HUES64 (cell line): ENCODE results near the gene TIPIN.
"Not testable (repeated sequence)": the region's sequence is repeated elsewhere in the genome, so short reads cannot be mapped to it uniquely, and the experiment has no call there.

ENCODE experiments used
- H3K27ac ChIP-seq: 2 replicates; pipeline ENCODE4 v1.7.0; 2013; ENCODE audit warnings: low read depth, low read length, inconsistent platforms
- H3K27me3 ChIP-seq: 2 replicates; pipeline ENCODE4 v1.6.1; 2013; ENCODE audit warnings: mild to moderate bottlenecking, low read length; ENCODE audit not compliant: insufficient read depth
- H3K36me3 ChIP-seq: 2 replicates; pipeline ENCODE4 v1.6.1; 2013; ENCODE audit warnings: mild to moderate bottlenecking, low read length; ENCODE audit not compliant: insufficient read depth
- H3K4me1 ChIP-seq: 2 replicates; pipeline ENCODE4 v1.6.1; 2013; ENCODE audit warnings: mild to moderate bottlenecking, low read length, moderate library complexity; ENCODE audit not compliant: insufficient read depth
- H3K4me3 ChIP-seq: 2 replicates; pipeline ENCODE4 v1.5.1; 2013; ENCODE audit warnings: mild to moderate bottlenecking, low read length, moderate library complexity
- H3K9ac ChIP-seq: 2 replicates; pipeline ENCODE4 v1.6.1; 2013; ENCODE audit warnings: mild to moderate bottlenecking, low read depth, low read length
- H3K9me3 ChIP-seq: 2 replicates; pipeline ENCODE4 v1.6.1; 2013; ENCODE audit warnings: low read depth, low read length; ENCODE audit not compliant: insufficient read depth
- WGBS: fragments of 150-250, 120-280 bp; methylation state at CpG from one replicate; pipeline ENCODE4 v1.1.7; 2013; ENCODE audit warnings: missing lambda C conversion rate; 5-methylcytosine and 5-hydroxymethylcytosine counted together

The TIPIN gene

DNA sequence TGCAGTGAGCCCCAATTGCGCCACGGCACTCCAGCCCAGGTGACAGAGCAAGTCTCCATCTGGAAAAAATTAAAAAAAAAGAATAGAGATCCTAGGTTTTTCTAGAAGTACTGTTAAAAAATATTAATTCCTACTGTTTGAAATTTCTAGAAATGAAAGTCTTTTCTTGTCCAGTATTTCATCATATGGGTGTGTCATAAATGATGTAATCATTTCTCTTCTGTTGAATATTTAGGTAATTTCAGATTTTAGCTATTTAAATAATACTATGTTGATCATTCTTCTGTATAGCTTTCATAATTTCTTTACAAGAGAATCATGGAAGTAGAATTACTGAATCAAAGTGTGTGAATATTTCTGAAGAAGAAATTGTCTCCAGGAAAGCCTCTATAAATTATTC, 24.9 kb upstream of the TIPIN start:
- H3K9me3 ChIP-seq, H3K9ac ChIP-seq, H3K27ac ChIP-seq, H3K4me3 ChIP-seq, H3K36me3 ChIP-seq, H3K27me3 ChIP-seq, H3K4me1 ChIP-seq: not testable (repeated sequence)
- WGBS = 96% methylated on average over 2 of the region's 2 CpGs

DNA sequence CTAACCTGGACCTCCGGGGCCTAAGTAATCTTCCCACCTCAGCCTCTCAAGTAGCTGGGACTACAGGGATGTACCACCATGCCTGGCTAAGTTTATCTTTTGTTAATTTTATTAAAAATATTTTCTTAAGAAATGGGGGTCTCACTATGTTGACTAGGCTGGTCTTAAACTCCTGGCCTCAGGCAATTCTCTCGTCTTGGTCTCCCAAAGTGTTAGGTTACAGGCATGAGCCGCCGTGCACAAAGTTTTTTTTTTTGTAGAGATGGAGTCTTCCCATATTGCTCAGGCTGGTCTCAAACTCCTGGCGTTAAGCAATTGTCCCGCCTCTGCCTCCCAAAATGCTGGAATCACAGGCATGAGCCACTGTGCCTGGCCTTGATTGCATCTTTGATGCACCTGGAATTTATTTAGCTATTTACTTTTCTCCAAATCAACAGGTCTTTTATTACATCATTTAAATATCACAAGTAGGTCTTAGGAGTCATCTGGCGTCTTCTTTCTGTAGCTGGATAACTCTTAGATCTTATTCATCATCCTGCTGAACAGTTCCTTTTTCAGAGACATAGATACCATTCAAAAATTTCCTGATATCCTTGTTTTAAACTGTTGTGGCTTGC, 22.4 kb upstream of the TIPIN start:
- no peaks in the 10 kb centered on the region for H3K27me3 ChIP-seq
- H3K9ac ChIP-seq = no peak overlapping the region
- no peak overlapping the region for H3K4me3 ChIP-seq
- no peak overlapping the region for H3K27ac ChIP-seq
- 88% methylated on average over 7 of the region's 7 CpGs for WGBS
- no peaks in the 10 kb centered on the region for H3K4me1 ChIP-seq
- H3K9me3 ChIP-seq = 0 out of 2 replicates have a peak, but pooled peaks cover 2% of the 10 kb centered on the region
- no peaks in the 10 kb centered on the region for H3K36me3 ChIP-seq

DNA sequence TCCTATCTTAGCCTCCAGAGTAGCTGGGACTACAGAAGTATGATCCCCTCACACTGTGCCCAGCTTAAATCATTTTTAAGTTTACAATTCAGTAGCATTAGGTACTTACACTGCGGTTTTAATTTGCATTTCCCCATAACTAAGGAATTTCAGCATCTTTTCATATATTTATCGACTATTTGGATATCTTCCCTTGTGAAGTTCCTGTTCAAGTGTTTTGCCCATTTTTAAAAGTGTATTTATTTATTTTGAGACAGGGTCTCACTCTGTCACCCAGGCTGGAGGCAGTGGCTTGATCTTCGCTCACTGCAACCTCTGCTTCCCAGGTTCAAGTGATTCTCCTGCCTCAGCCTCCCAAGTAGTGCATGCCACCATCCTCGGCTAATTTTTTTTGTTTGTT, 17.7 kb upstream of the TIPIN start:
- Histone ChIP-seq H3K27ac (no peak overlapping the region), H3K9me3 (0 out of 2 replicates have a peak, but pooled peaks cover 3% of the 10 kb centered on the region), H3K27me3 (no peaks in the 10 kb centered on the region), H3K4me3 (no peak overlapping the region), H3K36me3 (no peaks in the 10 kb centered on the region), H3K9ac (no peak overlapping the region), H3K4me1 (peaks cover 8% of the 10 kb centered on the region)
- 93% methylated on average over 4 of the region's 4 CpGs for WGBS

DNA sequence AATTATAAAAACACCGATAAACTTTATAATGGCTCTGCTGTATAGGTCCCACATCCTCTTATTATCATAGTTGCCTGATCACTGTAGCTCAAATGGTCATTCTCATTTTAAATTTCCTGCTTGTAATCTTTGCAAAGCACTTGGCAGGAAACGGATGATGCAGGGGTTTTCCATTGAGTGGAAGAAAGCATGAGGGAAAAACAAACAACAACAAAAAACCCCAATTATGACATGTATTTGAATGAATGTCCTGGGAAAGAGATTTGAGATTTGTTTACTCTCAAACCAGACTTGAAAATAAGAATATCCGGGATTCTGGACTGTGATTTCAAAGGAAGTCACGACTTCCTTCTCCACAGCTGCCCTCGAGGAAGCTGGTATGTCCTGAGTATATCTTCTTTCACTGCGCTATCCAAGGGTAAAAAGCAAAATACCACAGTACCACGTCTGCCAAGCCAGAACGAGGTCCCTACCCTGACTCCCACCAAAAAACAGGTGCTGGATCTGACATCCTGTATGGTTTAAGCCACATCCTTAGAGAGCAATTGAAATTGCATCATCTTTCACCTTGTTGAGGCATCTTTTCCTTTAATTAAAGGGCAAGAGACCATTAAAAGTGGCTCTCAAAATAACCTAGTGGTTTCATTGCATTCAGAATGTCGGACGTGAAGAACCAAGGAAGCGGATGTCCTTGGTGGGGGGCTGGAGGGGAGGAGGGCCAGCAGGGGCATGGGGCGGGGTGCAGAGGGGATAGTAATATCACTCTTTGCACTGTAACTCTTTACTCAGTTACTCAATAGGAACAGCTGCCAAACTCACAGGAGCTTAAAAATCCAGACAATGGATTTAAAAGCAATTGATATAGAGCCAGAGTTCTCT, 13.5 kb upstream of the TIPIN start:
- no peak overlapping the region for H3K4me3 ChIP-seq
- H3K27me3 ChIP-seq = no peaks in the 10 kb centered on the region
- no peaks in the 10 kb centered on the region for H3K36me3 ChIP-seq
- WGBS = 79% methylated on average over 10 of the region's 12 CpGs
- H3K9ac ChIP-seq = peak overlapping the region; percentile 48; the same call in 1 of the 2 replicates
- H3K27ac ChIP-seq = no peak overlapping the region; the same call in 1 of the 2 replicates
- 0 out of 2 replicates have a peak, but pooled peaks cover 3% of the 10 kb centered on the region for H3K9me3 ChIP-seq
- peaks cover 8% of the 10 kb centered on the region for H3K4me1 ChIP-seq

DNA sequence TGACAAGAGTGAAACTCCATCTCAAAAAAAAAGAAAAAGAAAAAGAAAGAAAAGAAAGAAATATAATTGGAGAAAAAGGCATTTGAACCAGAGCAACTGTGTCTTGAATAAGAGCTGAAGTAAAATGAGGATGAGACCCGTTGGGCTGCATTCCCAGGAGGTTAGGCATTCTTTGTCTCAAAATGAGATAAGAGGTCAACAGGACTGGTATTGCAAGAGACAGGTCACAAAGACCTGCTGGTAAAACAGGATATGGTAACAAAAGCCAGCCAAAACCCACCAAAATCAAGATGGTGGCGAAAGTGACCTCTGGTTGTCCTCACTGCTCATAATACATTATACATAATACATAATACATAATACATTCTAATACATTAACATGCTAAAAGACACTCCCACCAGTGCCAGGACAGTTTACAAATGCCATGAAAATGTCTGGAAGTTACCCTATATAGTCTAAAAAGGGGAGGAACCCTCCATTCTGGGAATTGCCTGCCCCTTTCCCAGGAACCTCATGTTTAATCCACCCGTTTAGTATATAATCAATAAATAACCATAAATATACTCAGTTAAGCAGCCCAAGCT, 8.6 kb upstream of the TIPIN start:
- Histone ChIP-seq H3K27ac (no peak overlapping the region), H3K27me3 (no peaks in the 10 kb centered on the region), H3K9ac (no peak overlapping the region), H3K4me3 (no peak overlapping the region), H3K4me1 (peaks cover 6% of the 10 kb centered on the region), H3K9me3 (no peaks in the 10 kb centered on the region), H3K36me3 (no peaks in the 10 kb centered on the region)
- WGBS = 83% methylated on average over 3 of the region's 3 CpGs

DNA sequence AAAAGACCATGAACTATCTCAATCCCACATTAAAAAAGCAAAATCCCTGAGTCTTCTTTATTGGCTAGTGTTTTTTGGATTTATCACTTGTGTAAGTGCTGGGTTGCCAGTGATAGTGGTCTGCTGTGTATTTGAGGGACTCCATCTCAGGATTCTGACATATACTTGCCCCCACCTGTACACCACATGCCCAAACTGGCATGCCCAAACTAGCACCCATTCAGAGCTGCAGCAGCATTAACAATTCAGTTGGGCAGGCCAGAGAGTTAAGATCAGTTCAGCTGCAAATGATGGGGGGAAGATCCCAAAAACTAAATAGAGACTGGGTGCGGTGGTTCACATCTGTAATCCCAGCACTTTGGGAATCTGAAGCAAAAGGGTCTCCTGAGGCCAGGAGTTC, 6.3 kb upstream of the TIPIN start:
- 97% methylated on average over 1 of the region's 1 CpG for WGBS
- Histone ChIP-seq H3K27ac (no peak overlapping the region), H3K4me3 (no peak overlapping the region), H3K9ac (no peak overlapping the region), H3K36me3 (no peaks in the 10 kb centered on the region), H3K27me3 (no peaks in the 10 kb centered on the region), H3K9me3 (no peaks in the 10 kb centered on the region), H3K4me1 (no peaks in the 10 kb centered on the region)

DNA sequence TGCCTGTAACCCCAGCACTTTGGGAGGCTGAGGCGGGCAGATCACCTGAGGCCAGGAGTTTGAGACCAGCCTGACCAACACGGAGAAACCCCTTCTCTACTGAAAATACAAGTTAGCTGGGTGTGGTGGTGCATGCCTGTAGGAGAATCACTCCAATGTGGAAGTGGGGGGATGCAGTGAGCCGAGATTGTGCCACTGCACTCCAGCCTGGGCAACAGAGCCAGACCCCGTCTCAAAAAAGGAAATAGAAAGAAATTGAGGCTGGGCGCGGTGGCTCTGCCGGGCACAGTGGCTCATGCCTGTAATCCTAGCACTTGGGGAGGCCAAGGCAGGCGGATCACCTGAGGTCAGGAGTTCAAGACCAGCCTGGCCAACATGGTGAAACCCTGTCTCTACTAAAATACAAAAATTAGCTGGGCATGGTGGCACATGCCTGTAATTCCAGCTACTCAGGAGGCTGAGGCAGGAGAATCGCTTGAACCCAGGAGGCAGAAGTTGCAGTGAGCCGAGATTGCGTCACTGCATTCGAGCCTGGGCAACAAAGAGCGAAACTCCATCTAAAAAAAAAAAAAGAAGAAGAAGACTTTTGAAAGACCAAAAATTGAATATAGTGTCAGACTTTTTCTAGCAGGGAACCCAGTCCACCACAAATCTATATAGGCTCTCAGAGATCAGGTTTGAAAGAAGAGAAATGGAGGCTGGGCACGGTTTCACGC, 5.4 kb upstream of the TIPIN start:
- not testable (repeated sequence) for H3K27me3 ChIP-seq, H3K9ac ChIP-seq, H3K4me1 ChIP-seq, H3K36me3 ChIP-seq, H3K4me3 ChIP-seq, H3K9me3 ChIP-seq, H3K27ac ChIP-seq
- WGBS = 96% methylated on average over 12 of the region's 15 CpGs

DNA sequence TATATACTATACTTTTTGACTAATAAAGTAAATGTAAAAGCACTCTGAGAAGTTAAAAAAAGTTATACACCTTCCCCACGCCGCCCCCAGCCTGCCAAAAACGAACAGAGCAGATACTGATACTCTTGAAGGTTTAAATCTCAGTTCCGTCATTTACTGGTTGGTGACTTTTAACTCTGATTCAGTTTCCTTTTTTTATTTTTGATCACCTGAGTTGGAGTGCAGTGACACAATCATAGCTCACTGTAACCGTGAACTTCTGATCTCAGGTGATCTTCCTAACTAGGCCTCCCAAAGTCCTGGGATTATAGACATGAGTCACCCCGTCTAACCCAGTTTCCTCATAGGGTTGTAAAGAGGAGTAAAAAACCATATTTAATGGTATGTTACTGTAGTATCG, 3.3 kb upstream of the TIPIN start:
- Histone ChIP-seq H3K27me3 (no peaks in the 10 kb centered on the region), H3K4me1 (no peaks in the 10 kb centered on the region), H3K27ac (no peak overlapping the region), H3K9me3 (no peaks in the 10 kb centered on the region), H3K36me3 (no peaks in the 10 kb centered on the region), H3K4me3 (no peak overlapping the region), H3K9ac (0 out of 2 replicates have a peak overlapping the region, but pooled peaks have one; percentile 20)
- WGBS = 92% methylated on average over 7 of the region's 7 CpGs

DNA sequence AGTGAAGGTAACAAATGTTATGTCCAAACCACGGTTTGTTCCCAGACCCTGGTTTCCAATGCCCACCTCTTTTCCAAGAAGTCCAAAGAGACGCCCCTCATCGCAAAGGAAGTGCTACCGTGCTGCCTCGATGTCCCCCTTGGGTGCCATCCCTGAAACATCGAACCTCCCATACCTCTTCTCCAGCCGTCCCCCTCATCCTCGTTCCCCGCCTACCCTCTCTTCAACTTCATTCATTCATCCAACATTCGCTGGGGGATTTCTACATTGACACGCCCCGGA, 467 bp downstream of the TIPIN start:
- H3K4me1 ChIP-seq = no peaks in the 10 kb centered on the region
- no peaks in the 10 kb centered on the region for H3K27me3 ChIP-seq
- H3K36me3 ChIP-seq = peaks cover 27% of the 10 kb centered on the region
- H3K4me3 ChIP-seq = peak overlapping the region; percentile 86
- 3% methylated on average over 12 of the region's 12 CpGs for WGBS
- peak overlapping the region; percentile 72 for H3K27ac ChIP-seq
- peak overlapping the region; percentile 98 for H3K9ac ChIP-seq
- no peaks in the 10 kb centered on the region for H3K9me3 ChIP-seq

DNA sequence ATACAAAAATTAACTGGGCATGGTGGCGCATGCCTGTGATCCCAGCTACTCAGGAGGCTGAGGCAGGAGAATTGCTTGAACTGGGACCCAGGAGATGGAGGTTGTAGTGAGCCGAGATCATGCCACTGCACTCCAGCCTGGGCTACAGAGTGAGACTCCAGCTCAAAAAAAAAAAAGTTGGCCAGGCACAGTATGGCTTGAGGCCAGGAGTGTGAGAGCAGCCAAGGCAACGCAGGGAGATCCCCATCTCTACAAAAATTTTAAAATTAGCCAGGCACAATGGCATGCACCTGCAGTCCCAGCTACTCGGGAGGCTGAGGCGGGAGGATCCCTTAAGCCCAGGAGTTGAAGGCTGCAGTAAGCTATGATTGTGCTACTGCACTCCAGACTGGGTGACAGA, 8.0 kb downstream of the TIPIN start:
- not testable (repeated sequence) for H3K9ac ChIP-seq, H3K4me1 ChIP-seq, H3K27me3 ChIP-seq, H3K27ac ChIP-seq, H3K9me3 ChIP-seq, H3K4me3 ChIP-seq
- whole genome bisulfite sequencing = 75% methylated on average over 5 of the region's 5 CpGs
- H3K36me3 ChIP-seq = peaks cover 80% of the 10 kb centered on the region

DNA sequence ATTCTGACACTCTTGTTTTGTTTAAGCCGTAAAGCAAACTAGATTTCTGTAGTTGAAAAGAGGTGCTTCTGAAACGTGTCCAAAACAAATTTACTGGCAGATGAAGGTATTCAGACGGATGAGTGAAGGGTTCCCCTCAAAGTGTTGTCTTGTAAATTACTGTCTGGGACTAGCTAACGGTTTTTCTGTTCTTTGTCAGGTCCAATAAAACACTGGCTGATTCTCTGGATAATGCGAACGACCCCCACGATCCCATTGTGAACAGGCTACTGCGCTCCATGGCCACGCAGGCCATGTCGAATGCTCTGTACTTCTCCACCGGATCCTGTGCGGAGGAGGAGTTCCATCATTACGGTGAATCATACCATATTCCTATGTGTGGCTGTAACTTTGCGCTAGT, 27.7 kb downstream of the TIPIN start:
- Histone ChIP-seq H3K9me3 (no peaks in the 10 kb centered on the region), H3K9ac (no peak overlapping the region), H3K36me3 (peaks cover 89% of the 10 kb centered on the region), H3K4me3 (no peak overlapping the region), H3K27me3 (no peaks in the 10 kb centered on the region), H3K4me1 (no peaks in the 10 kb centered on the region), H3K27ac (no peak overlapping the region)
- WGBS = 95% methylated on average over 13 of the region's 14 CpGs
